ENCODE results near the gene METTL26. TPM values are rescaled to one million over a fixed set of nuclear protein-coding genes. Genes with fewer than 3 reads are reported as not detected.

The METTL26 gene
- polyA plus RNA-seq (ENCODE audit: insufficient read length) = 38.0 TPM
- long read RNA-seq, donor 1, transcript METTL26-206 (3 exons, 1,710 nt) = minor isoform, 8 of 99 reads
- long read RNA-seq, donor 1, transcript METTL26-205 (5 exons, 726 nt) = major isoform, 30 of 99 reads
- long read RNA-seq, donor 1, transcript METTL26-203 (4 exons, 604 nt) = minor isoform, 7 of 99 reads
- long read RNA-seq, donor 1, transcript METTL26-201 (6 exons, 794 nt) = minor isoform, 25 of 99 reads
- long read RNA-seq, donor 1, partial matches to known transcripts = 5 of 99 reads
- long read RNA-seq, donor 1, other reads (novel, unspliced or antisense) = 5 of 99 reads
- long read RNA-seq, donor 2, transcript METTL26-206 (3 exons, 1,710 nt) = minor isoform, 6 of 57 reads
- long read RNA-seq, donor 2, transcript METTL26-201 (6 exons, 794 nt) = minor isoform, 14 of 57 reads
- long read RNA-seq, donor 2, transcript METTL26-202 (3 exons, 544 nt) = minor isoform, 5 of 57 reads
- long read RNA-seq, donor 2, transcript METTL26-205 (5 exons, 726 nt) = major isoform, 20 of 57 reads
- long read RNA-seq, donor 2, partial matches to known transcripts = 6 of 57 reads
- long read RNA-seq, donor 2, other reads (novel, unspliced or antisense) = 0 of 57 reads
- long read RNA-seq, donor 3, transcript METTL26-201 (6 exons, 794 nt) = major isoform, 11 of 31 reads
- long read RNA-seq, donor 3, transcript METTL26-205 (5 exons, 726 nt) = minor isoform, 6 of 31 reads
- long read RNA-seq, donor 3, partial matches to known transcripts = 0 of 31 reads
- long read RNA-seq, donor 3, other reads (novel, unspliced or antisense) = 0 of 31 reads
- long read RNA-seq, donor 4, transcript METTL26-205 (5 exons, 726 nt) = major isoform, 8 of 12 reads
- long read RNA-seq, donor 4, partial matches to known transcripts = 0 of 12 reads
- long read RNA-seq, donor 4, other reads (novel, unspliced or antisense) = 0 of 12 reads
- long read RNA-seq, donor 5, transcript METTL26-205 (5 exons, 726 nt) = minor isoform, 29 of 109 reads
- long read RNA-seq, donor 5, transcript METTL26-201 (6 exons, 794 nt) = major isoform, 36 of 109 reads
- long read RNA-seq, donor 5, transcript METTL26-203 (4 exons, 604 nt) = minor isoform, 7 of 109 reads
- long read RNA-seq, donor 5, transcript METTL26-204 (4 exons, 558 nt) = minor isoform, 10 of 109 reads
- long read RNA-seq, donor 5, partial matches to known transcripts = 7 of 109 reads
- long read RNA-seq, donor 5, other reads (novel, unspliced or antisense) = 0 of 109 reads
- long read RNA-seq, donor 6, transcript METTL26-205 (5 exons, 726 nt) = minor isoform, 14 of 56 reads
- long read RNA-seq, donor 6, transcript METTL26-207 (6 exons, 755 nt) = minor isoform, 5 of 56 reads
- long read RNA-seq, donor 6, transcript METTL26-201 (6 exons, 794 nt) = major isoform, 19 of 56 reads
- long read RNA-seq, donor 6, transcript METTL26-206 (3 exons, 1,710 nt) = minor isoform, 9 of 56 reads
- long read RNA-seq, donor 6, partial matches to known transcripts = 0 of 56 reads
- long read RNA-seq, donor 6, other reads (novel, unspliced or antisense) = 0 of 56 reads
- long read RNA-seq, donor 7, transcript METTL26-206 (3 exons, 1,710 nt) = minor isoform, 11 of 71 reads
- long read RNA-seq, donor 7, transcript METTL26-201 (6 exons, 794 nt) = major isoform, 23 of 71 reads
- long read RNA-seq, donor 7, transcript METTL26-203 (4 exons, 604 nt) = minor isoform, 7 of 71 reads
- long read RNA-seq, donor 7, transcript METTL26-205 (5 exons, 726 nt) = minor isoform, 19 of 71 reads
- long read RNA-seq, donor 7, partial matches to known transcripts = 0 of 71 reads
- long read RNA-seq, donor 7, other reads (novel, unspliced or antisense) = 0 of 71 reads
- long read RNA-seq, donor 8, transcript METTL26-205 (5 exons, 726 nt) = major isoform, 8 of 21 reads
- long read RNA-seq, donor 8, transcript METTL26-201 (6 exons, 794 nt) = minor isoform, 5 of 21 reads
- long read RNA-seq, donor 8, partial matches to known transcripts = 0 of 21 reads
- long read RNA-seq, donor 8, other reads (novel, unspliced or antisense) = 0 of 21 reads

DNA sequence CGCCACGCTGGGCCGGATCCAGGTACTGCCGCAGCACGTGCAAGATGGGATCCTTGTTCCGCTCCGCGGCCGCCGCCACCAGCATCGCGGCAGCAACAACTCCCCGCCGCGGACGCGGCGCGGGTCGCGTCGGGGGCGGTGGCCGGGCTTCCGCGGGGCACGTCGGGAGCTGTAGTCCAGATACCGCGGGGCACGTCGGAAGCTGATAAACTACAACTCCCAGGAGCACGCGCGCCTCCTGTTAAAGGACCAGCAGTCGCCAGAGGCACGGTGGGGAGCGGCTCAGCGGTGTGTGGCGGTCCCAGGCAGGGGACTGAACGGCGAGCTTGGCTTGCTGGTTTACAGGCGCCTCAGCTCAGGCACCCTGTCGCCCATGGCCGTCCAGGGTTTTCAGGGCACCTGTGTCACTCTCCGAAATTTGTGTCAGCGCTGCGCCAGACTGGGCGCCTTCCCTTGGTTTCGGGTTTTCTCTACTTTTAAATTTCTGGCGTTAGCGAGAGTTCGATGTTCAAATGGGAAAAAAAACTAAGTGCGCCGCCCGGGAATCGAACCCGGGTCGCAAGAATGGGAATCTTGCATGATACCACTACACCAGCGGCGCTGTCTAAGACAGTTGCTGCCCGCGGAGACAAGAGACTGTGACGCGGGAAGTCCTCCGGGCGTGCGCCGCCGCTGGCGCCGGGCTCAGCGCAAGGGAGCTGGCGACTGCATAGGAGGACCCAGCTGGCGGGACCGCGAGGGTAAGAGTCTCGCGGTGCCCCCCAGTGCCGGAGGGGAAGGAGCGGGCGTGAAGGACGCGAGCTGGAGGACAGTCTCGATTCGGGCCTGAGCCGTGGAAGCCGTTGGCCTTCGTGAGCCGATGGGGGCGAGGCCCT lies at the start of gene METTL26:
Gene METTL26 (minus strand): TSS at position 100 of the 875 bp plus-strand sequence. CDS start 15 bp downstream, at position 85.
- peak; percentile 92 for DNase-seq

DNA sequence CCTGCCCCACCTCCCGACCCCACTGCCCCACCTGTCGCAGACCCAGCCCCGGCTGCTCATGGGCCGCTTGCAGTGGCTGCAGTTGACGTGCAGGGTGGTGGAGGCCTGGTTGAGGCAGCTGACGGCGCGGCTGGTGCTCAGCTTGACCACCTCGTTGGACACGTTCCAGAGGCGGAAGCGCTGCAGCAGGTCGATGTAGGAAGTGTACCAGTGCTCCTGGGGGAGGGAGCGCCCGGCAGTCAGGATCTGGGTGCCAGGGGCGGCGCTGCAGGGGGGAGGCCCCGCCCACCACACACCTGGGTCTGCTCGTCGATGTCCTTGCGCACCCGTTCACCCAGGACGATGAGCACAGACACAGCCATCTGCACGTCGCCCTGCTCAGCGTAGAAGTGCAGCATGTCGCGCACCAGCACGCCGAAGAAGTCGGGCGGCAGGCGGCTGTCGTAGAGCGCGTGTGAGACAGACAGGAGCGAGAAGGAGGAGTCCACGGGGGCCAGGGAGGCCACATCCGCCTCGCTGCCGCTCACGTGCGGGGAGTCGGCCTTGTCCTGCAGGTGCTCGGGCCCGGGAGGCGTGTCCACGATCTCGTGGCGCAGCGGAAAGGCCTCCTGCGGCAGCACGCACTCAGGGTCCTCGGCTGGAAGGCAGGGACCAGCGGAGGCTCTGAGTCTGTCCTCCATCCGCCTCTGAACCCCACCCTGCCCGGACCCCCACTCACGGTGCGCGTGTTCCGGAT lies 49.0 kb upstream of the METTL26 start:
- no peak for DNase-seq

DNA sequence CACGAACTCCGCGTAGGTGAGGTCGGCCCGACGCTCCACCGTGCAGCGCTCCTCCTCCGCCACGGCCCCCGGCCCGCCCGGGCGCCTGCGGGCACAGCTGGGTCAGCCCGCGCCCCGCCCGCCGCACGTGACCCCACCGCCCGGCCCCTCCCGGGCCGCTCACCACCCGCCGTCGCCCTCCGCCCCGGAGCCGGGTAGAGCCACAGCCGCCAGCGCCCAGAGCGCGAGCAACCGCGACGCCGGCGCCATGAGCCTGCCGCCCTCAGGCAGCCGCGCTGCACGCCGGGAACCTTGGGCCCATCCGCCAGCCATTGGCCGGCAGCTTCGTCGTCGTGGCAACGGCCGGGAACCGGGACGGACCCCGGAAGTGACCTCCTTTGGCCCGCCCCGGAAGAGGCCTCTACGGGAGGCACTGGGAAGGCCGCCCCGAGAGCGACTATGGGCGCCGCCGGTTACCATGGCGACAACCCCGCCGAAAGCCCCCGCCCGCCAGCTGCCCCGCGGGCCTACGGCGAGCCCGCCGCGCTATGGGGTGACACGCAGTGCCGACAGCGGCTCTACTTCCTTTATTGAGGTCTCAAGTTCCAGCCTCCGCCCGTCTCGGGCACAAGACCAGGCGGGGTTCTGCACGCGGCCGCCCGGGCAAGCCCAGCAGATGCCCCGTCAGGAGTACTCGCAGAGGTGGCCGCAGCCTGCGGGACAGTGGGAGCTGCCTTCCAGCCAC lies 48.1 kb upstream of the METTL26 start, which contains the start of gene JMJD8:
Gene JMJD8 (minus strand): TSS at position 264 of the 724 bp plus-strand sequence. CDS start 15 bp downstream, at position 249.
- DNase-seq = peak; percentile 93

GRCh38 chr16:683396-684070 lies 47.4 kb upstream of the METTL26 start:
- DNase-seq = no peak

GRCh38 chr16:682493-683395 lies 46.6 kb upstream of the METTL26 start:
- no peak for DNase-seq

- DNase-seq = no peak
Measured at GRCh38 chr16:681746-682427, 45.8 kb upstream of the METTL26 start.

DNA sequence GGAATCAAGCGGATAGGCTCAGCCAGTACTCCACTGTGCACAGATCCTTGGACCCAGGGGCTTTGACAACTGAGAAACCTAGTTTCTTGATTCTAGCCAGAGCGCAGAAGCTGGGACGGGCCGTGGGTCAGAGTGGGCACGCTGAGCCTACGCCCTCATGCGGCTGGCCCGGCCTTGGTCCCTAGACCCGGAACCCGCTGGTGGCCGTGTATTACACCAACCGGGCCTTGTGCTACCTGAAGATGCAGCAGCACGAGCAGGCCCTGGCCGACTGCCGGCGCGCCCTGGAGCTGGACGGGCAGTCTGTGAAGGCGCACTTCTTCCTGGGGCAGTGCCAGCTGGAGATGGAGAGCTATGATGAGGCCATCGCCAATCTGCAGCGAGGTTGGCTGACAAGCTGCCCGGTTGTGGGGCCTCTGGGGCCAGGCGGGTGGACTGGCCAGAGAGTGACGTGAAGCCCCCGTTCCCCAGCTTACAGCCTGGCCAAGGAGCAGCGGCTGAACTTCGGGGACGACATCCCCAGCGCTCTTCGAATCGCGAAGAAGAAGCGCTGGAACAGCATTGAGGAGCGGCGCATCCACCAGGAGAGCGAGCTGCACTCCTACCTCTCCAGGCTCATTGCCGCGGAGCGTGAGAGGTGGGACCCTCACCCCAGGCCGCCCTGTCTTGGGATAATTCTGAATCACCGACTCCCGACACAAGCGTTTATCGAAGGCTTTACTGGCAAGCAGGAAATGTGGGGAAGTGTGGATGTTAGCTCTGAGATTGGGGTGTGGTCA lies 45.1 kb upstream of the METTL26 start:
- DNase-seq = no peak

GRCh38 chr16:680625-680945 lies 44.5 kb upstream of the METTL26 start:
- DNase-seq = no peak

DNA sequence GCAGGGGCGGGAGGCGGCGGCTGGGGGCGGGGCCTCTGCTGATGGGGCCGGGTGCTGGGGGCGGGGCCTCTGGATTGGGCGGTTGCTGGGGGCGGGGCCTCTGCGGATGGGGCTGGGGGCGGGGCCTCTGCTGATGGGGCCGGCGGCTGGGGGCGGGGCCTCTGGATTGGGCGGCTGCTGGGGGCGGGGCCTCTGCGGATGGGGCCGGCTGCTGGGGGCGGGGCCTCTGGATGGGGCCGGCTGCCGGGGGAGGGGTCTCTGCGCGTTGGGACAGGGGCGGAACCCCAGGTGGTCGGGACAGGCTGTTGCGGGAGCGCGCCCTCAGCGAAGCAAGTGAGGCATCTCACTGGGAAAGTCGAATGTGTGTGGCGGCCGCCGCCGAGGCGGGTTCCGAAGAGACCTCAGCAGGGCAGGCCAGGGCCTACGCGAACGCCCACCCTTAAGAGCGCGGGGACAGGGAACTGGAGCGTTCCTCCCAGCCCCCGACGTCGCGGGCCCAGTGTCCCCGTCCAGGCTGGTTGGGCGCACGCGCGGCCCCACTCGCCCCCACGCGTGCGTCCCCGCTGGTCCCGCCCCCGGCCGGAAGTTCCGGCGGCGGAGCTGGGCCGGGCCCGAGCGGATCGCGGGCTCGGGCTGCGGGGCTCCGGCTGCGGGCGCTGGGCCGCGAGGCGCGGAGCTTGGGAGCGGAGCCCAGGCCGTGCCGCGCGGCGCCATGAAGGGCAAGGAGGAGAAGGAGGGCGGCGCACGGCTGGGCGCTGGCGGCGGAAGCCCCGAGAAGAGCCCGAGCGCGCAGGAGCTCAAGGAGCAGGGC lies 43.9 kb upstream of the METTL26 start, which contains the start of gene STUB1:
Gene STUB1 (plus strand): TSS at position 597 of the 811 bp plus-strand sequence. CDS start 116 bp downstream, at position 713.
- DNase-seq = peak; percentile 71

DNA sequence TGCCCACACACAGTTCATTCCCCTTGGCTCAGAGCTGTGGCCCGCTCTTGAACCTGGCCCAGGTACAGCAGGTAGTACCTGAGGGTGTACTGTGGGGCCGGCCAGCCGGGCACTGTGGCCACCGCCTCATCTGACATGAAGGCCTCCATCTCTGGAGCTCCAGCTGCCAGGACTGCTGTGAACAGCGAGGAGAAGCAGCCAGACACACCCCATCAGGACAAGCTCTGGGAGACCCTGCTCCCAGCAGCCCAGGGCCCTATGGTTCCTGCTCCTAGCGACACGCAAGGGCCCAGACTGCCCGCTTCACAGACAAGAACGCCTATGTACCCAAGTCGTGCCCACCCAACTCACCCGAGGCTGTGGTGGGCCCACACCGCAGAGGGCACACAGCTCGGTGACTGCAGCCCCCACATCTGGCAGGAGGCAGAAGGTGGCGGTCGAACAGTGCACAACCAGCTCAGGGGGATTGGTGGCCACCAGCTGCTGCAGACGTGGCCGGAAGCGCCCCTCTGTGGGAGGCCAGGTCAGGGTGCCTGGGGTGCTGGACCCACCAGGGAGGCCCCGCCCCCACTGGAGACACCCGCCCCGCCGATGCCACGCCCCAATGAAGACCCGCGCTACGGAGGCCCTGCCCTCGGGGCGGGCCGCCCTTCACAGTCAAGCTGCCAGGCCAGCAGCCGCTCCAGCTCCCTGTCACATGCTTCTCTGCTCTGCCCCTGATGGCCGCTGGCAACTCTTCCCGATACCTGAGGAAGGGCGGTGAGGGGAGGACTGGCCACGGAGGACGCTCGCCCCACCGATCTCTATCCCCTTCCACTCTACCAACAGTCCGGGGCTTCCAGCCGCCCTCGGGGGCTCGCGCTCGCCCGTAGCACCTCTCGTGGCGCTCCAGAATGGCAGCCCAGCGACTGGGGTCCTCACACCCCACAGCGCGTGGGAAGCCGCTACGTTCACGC lies 43.0 kb upstream of the METTL26 start:
- DNase-seq = no peak

GRCh38 chr16:678209-678857 lies 42.2 kb upstream of the METTL26 start:
- DNase-seq = no peak

Data from left kidney (tissue), 8 donors.